Fibroblast of gingiva (primary cell): Measurements from ENCODE around the gene GMPS.
"Not testable (repeated sequence)": the region's sequence is repeated elsewhere in the genome, so short reads cannot be mapped to it uniquely, and the experiment has no call there.

ENCODE experiments used
- DNase-seq: peaks from one replicate; pipeline ENCODE4 v3.0.0-alpha.2; 2011; ENCODE audit warnings: low read depth

The GMPS gene

GRCh38 chr3:155944081-155944480, 73.6 kb downstream of the GMPS start:
- DNase-seq = no peak

GRCh38 chr3:155946178-155946577, 75.7 kb downstream of the GMPS start:
- DNase-seq = peak; percentile 81

GRCh38 chr3:155948476-155948875, 78.0 kb downstream of the GMPS start:
- peak; percentile 41 for DNase-seq

GRCh38 chr3:155949453-155950217, 79.2 kb downstream of the GMPS start:
- DNase-seq = peak; percentile 30

GRCh38 chr3:155956508-155957411, 86.3 kb downstream of the GMPS start:
- DNase-seq = no peak

- no peak for DNase-seq
Observed at GRCh38 chr3:155957412-155957880, 87.0 kb downstream of the GMPS start.

- DNase-seq = no peak
Observed at GRCh38 chr3:155958676-155959075, 88.2 kb downstream of the GMPS start.

GRCh38 chr3:155960060-155960459, 89.6 kb downstream of the GMPS start:
- peak; percentile 36 for DNase-seq

- not testable (repeated sequence) for DNase-seq
Observed at GRCh38 chr3:155961044-155961443, 90.6 kb downstream of the GMPS start.

- DNase-seq = no peak
Observed at GRCh38 chr3:155963570-155963969, 93.1 kb downstream of the GMPS start.

- DNase-seq = no peak
Observed at GRCh38 chr3:155970398-155970797, 99.9 kb downstream of the GMPS start.

- DNase-seq = no peak
Observed at GRCh38 chr3:155972885-155973584, 102.6 kb downstream of the GMPS start.

- no peak for DNase-seq
Observed at GRCh38 chr3:155978324-155978723, 107.9 kb downstream of the GMPS start.

- no peak for DNase-seq
Observed at GRCh38 chr3:155979746-155980145, 109.3 kb downstream of the GMPS start.

GRCh38 chr3:155981669-155982068, 111.2 kb downstream of the GMPS start:
- no peak for DNase-seq

- no peak for DNase-seq
Observed at GRCh38 chr3:155983834-155984474, 113.5 kb downstream of the GMPS start.

- DNase-seq = no peak
Observed at GRCh38 chr3:155984791-155985417, 114.5 kb downstream of the GMPS start.

GRCh38 chr3:155989536-155989935, 119.1 kb downstream of the GMPS start:
- no peak for DNase-seq

- DNase-seq = no peak
Observed at GRCh38 chr3:155991212-155991611, 120.8 kb downstream of the GMPS start.

GRCh38 chr3:155991847-155992246, 121.4 kb downstream of the GMPS start:
- no peak for DNase-seq
